Endothelial cell of umbilical vein (primary cell): Measurements from ENCODE around the gene LARGE1. TPM values are rescaled to one million over a fixed set of nuclear protein-coding genes. Genes with fewer than 3 reads are reported as not detected.

Source experiments
- BruUV-seq: library from RNA; stranded (reverse); fragments of 400-500 nt; replicated peaks from 2 replicates; lab custom pipeline; 2021; lab: Mats Ljungman, UMichigan
- CTCF ChIA-PET: fragments of 300-600, 350-600 bp; sonication (Branson Sonifier 250); formaldehyde crosslinking; loops from one replicate; lab custom pipeline; 2021; ENCODE audit warnings: antibody characterized with exemption, inconsistent platforms; lab: Charles Lee
- POLR2A ChIA-PET: fragments of 300-600, 350-600 bp; sonication (Branson Sonifier 250); formaldehyde crosslinking; loops from one replicate; lab custom pipeline; 2021; ENCODE audit warnings: antibody characterized with exemption, inconsistent platforms; lab: Charles Lee
- DNase-seq: peaks from one replicate; pipeline ENCODE4 v3.0.0-alpha.2; 2011; ENCODE audit warnings: low read depth, low spot score
- FAIRE-seq: peaks from 2 replicates; lab custom pipeline; 2011; peaks lifted over from hg19 to GRCh38; lab: Jason Lieb, UNC
- H2AFZ ChIP-seq: 2 replicates; pipeline ENCODE4 v1.6.0; 2012; ENCODE audit warnings: low read depth, low read length, control low read depth, inconsistent platforms
- H3K27ac ChIP-seq: 2 replicates; pipeline ENCODE4 v1.5.1; 2011; ENCODE audit warnings: low read depth, mild to moderate bottlenecking, control low read depth, low read length, moderate library complexity; ENCODE audit not compliant: insufficient read depth
- H3K27me3 ChIP-seq, 2 experiments: 2 replicates each; pipeline versions ENCODE4 v1.6.0 to v1.6.1; 2011; ENCODE audit warnings: low read length in 2 of 2, mixed read lengths in 1 of 2; ENCODE audit not compliant: control insufficient read depth in 2 of 2, insufficient read depth in 2 of 2
- H3K36me3 ChIP-seq, 2 experiments: 2 replicates in 1 of 2; 3 replicates in 1 of 2; pipeline ENCODE4 v1.5.1; 2011; ENCODE audit warnings: low read length in 2 of 2, mild to moderate bottlenecking in 1 of 2, moderate library complexity in 1 of 2; ENCODE audit not compliant: control insufficient read depth in 2 of 2, insufficient read depth in 2 of 2; ENCODE audit errors: extremely low read depth in 1 of 2
- H3K4me1 ChIP-seq: 3 replicates; pipeline ENCODE4 v1.5.1; 2011; ENCODE audit warnings: mild to moderate bottlenecking, low read length; ENCODE audit not compliant: control insufficient read depth, insufficient read depth; ENCODE audit errors: extremely low read depth
- H3K4me2 ChIP-seq: 2 replicates; pipeline ENCODE4 v1.6.1; 2011; ENCODE audit warnings: low read length, control low read depth, mixed read lengths; ENCODE audit not compliant: insufficient read depth
- H3K4me3 ChIP-seq, 3 experiments: fragments of 200-600 bp in 1 of 3; sonication (generic), shearing (Covaris generic) in 1 of 3; replicated peaks in 1 of 3; 2 replicates each; pipeline ENCODE4 v1.5.1; 2011 to 2016; ENCODE audit warnings: control low read depth in 3 of 3, low read length in 3 of 3, mild to moderate bottlenecking in 2 of 3, inconsistent platforms in 1 of 3, low read depth in 1 of 3, moderate library complexity in 1 of 3; ENCODE audit not compliant: insufficient read depth in 1 of 3
- H3K79me2 ChIP-seq: 2 replicates; pipeline ENCODE4 v1.6.0; 2012; ENCODE audit warnings: low read length, inconsistent platforms; ENCODE audit not compliant: control insufficient read depth, insufficient read depth
- H3K9ac ChIP-seq: replicated peaks from 2 replicates; pipeline ENCODE3; 2011; ENCODE audit warnings: low read length, control low read depth; ENCODE audit not compliant: insufficient read depth; ENCODE audit errors: extremely low read depth
- H3K9me1 ChIP-seq: replicated peaks from 3 replicates; pipeline ENCODE4 v1.6.0; 2011; ENCODE audit warnings: mild to moderate bottlenecking, low read length; ENCODE audit not compliant: control insufficient read depth, insufficient read depth; ENCODE audit errors: extremely low read depth
- H3K9me3 ChIP-seq: replicated peaks from 2 replicates; pipeline ENCODE4 v1.5.1; 2012; ENCODE audit warnings: low read length, inconsistent platforms; ENCODE audit not compliant: control insufficient read depth, insufficient read depth
- H4K20me1 ChIP-seq: replicated peaks from 2 replicates; pipeline ENCODE3; 2011; ENCODE audit warnings: mild to moderate bottlenecking, low read length; ENCODE audit not compliant: control insufficient read depth, insufficient read depth; ENCODE audit errors: extremely low read depth
- EZH2 ChIP-seq: IDR thresholded peaks from 2 replicates; pipeline ENCODE4 v1.6.1; 2012; ENCODE audit warnings: borderline replicate concordance, low read depth, mild to moderate bottlenecking, moderate library complexity, low read length, inconsistent platforms; ENCODE audit not compliant: severe bottlenecking
- FOS ChIP-seq: IDR thresholded peaks from 2 replicates; pipeline ENCODE4 v1.6.1; 2011; ENCODE audit warnings: mild to moderate bottlenecking, low read length, moderate library complexity, borderline replicate concordance; ENCODE audit not compliant: insufficient read depth
- GATA2 ChIP-seq: IDR thresholded peaks from 2 replicates; pipeline ENCODE4 v1.7.0; 2011; ENCODE audit warnings: low read depth, mild to moderate bottlenecking, moderate library complexity, mixed read lengths, low read length; ENCODE audit not compliant: insufficient read length, insufficient read depth
- JUN ChIP-seq: IDR thresholded peaks from 2 replicates; pipeline ENCODE4 v1.6.1; 2011; ENCODE audit warnings: borderline replicate concordance, low read depth; ENCODE audit not compliant: insufficient read length, insufficient read depth
- MAX ChIP-seq: IDR thresholded peaks from 2 replicates; pipeline ENCODE4 v1.6.1; 2011; ENCODE audit not compliant: insufficient read depth, insufficient read length
- MYC ChIP-seq: IDR thresholded peaks from one replicate; pipeline ENCODE4 v1.6.1; 2011; ENCODE audit warnings: mild to moderate bottlenecking, low read depth, low read length
- POLR2A ChIP-seq: IDR thresholded peaks from 2 replicates; pipeline ENCODE4 v1.6.1; 2012; ENCODE audit warnings: low read depth, mild to moderate bottlenecking, control low read depth, low read length
- POLR2AphosphoS5 ChIP-seq: IDR thresholded peaks from 2 replicates; pipeline ENCODE4 v1.6.1; 2012; ENCODE audit warnings: low read depth, mild to moderate bottlenecking, control low read depth, low read length, moderate library complexity; ENCODE audit not compliant: insufficient read depth
- dilution Hi-C: fragments of 300-500 bp; cut with MboI; formaldehyde crosslinking; loops from one replicate; pipeline ENCODE4 v1.15.0; 2019; ENCODE audit warnings: low sequenced_read_pairs; ENCODE audit not compliant: extremely low pct_ligation_motif_present
- intact Hi-C: fragments of 100-400 bp; cut with micrococcal nuclease; formaldehyde crosslinking; loops from one replicate; pipeline ENCODE4 v1.10.0; 2022
- polyA plus RNA-seq, 4 experiments: library from polyadenylated mRNA; depleted of rRNA in 3 of 4; stranded (reverse) in 3 of 4; unstranded in 1 of 4; fragments of >200 nt; gene quantifications; 2 replicates each; pipeline versions ENCODE4 v1.2.1 to v1.2.3, GENCODE V29; 2011 to 2012; ENCODE audit warnings: missing spikeins in 1 of 4
- total RNA-seq: library from RNA; stranded (reverse); gene quantifications from 2 replicates; pipeline ENCODE4 v1.2.3, GENCODE V29; 2021
- TF ChIP-seq, protein P1 (sequence below), 2 donors: IDR thresholded peaks; 1 replicate in 1 of 2; 2 replicates in 1 of 2; pipeline ENCODE4 v1.5.1; 2011; ENCODE audit warnings: low read length in 2 of 2, mild to moderate bottlenecking in 2 of 2, moderate library complexity in 2 of 2, control low read depth in 1 of 2, inconsistent platforms in 1 of 2, low read depth in 1 of 2; ENCODE audit not compliant: insufficient read depth in 1 of 2; ENCODE audit errors: extremely low read depth in 1 of 2

LARGE1 gene
- total and polyA plus RNA-seq, 2 donors (not counting 3 experiments of a cell fraction or from before 2014, with no cell fraction given): 0.95 to 4.4 TPM

- H3K4me2 ChIP-seq: no peak overlapping the region
- H3K4me1 ChIP-seq: no peaks in the 10 kb centered on the region
- ChIA-PET POLR2A (no interaction called here), CTCF (no interaction called here)
- H2AFZ ChIP-seq: no peak overlapping the region
- peaks cover 8% of the 10 kb centered on the region for H3K9me3 ChIP-seq
- no peak overlapping the region for H3K4me3 ChIP-seq
- H3K9ac ChIP-seq: no peak overlapping the region
- intact Hi-C loops (no loop called here), dilution Hi-C loops (no loop called here)
- DNase-seq: no peak
- H4K20me1 ChIP-seq: no peaks in the 10 kb centered on the region
- FAIRE-seq: no peak
- H3K79me2 ChIP-seq: no peaks in the 10 kb centered on the region
- no peaks in the 10 kb centered on the region for H3K27me3 ChIP-seq
- no TSS peak for BruUV-seq
- no peak overlapping the region for H3K27ac ChIP-seq
- H3K36me3 ChIP-seq: no peaks in the 10 kb centered on the region
- no peaks in the 10 kb centered on the region for H3K9me1 ChIP-seq
- TF ChIP-seq MYC (no peak), POLR2A (no peak), MAX (no peak), JUN (no peak), FOS (no peak), GATA2 (no peak), POLR2AphosphoS5 (no peak), EZH2 (no peak)
- TF ChIP-seq, protein P1, sequence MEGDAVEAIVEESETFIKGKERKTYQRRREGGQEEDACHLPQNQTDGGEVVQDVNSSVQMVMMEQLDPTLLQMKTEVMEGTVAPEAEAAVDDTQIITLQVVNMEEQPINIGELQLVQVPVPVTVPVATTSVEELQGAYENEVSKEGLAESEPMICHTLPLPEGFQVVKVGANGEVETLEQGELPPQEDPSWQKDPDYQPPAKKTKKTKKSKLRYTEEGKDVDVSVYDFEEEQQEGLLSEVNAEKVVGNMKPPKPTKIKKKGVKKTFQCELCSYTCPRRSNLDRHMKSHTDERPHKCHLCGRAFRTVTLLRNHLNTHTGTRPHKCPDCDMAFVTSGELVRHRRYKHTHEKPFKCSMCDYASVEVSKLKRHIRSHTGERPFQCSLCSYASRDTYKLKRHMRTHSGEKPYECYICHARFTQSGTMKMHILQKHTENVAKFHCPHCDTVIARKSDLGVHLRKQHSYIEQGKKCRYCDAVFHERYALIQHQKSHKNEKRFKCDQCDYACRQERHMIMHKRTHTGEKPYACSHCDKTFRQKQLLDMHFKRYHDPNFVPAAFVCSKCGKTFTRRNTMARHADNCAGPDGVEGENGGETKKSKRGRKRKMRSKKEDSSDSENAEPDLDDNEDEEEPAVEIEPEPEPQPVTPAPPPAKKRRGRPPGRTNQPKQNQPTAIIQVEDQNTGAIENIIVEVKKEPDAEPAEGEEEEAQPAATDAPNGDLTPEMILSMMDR (IDR thresholded peaks at IDR 0.05; ENCODE audit: extremely low read depth in 1 of 2, insufficient read depth in 1 of 2, low read depth in 1 of 2, low read length in 2 of 2): no peak
Measured at GRCh38 chr22:33557836-33558235, 362.4 kb downstream of the LARGE1 start.
